Spleen (tissue), 11 donors: ENCODE data around the gene LHFPL3. TPM values are rescaled to one million over a fixed set of nuclear protein-coding genes. Genes with fewer than 3 reads are reported as not detected.
A peak's percentile ranks its signal among the peaks of the same experiment; 100 is the strongest.

Source experiments
- DNase-seq: peaks from one replicate; pipeline ENCODE4 v3.0.0-alpha.2; 2020
- H3K27ac ChIP-seq, 8 donors: fragments of 200-600 bp; sonication (generic) in 7 of 8; 1 replicate in 4 of 8; 2 replicates in 4 of 8; pipeline versions ENCODE4 v1.5.0 to v1.8.0; 2016 to 2021; ENCODE audit warnings: inconsistent platforms in 4 of 8, mild to moderate bottlenecking in 4 of 8, moderate library complexity in 1 of 8
- H3K27me3 ChIP-seq, 7 donors: fragments of 200-600 bp; sonication (generic) in 6 of 7; replicated peaks in 1 of 7; 1 replicate in 4 of 7; 2 replicates in 3 of 7; pipeline versions ENCODE4 v1.5.0 to v1.8.0; 2016 to 2021; ENCODE audit warnings: inconsistent platforms in 3 of 7, mild to moderate bottlenecking in 1 of 7
- H3K36me3 ChIP-seq, 6 donors: fragments of 200-600 bp; sonication (generic) in 5 of 6; 1 replicate in 4 of 6; 2 replicates in 2 of 6; pipeline versions ENCODE4 v1.5.0 to v1.8.0; 2016 to 2021; ENCODE audit warnings: inconsistent platforms in 2 of 6
- H3K4me1 ChIP-seq, 6 donors: fragments of 200-600 bp; sonication (generic) in 5 of 6; 1 replicate in 3 of 6; 2 replicates in 3 of 6; pipeline versions ENCODE4 v1.5.0 to v1.8.0; 2016 to 2021; ENCODE audit warnings: inconsistent platforms in 3 of 6
- H3K4me3 ChIP-seq, 8 donors: fragments of 200-600 bp; sonication (generic) in 7 of 8; 1 replicate in 4 of 8; 2 replicates in 4 of 8; pipeline versions ENCODE4 v1.5.0 to v1.8.0; 2016 to 2021; ENCODE audit warnings: inconsistent platforms in 4 of 8, mild to moderate bottlenecking in 4 of 8, moderate library complexity in 2 of 8
- H3K9me3 ChIP-seq, 8 donors: fragments of 200-600 bp; sonication (generic) in 7 of 8; 1 replicate in 4 of 8; 2 replicates in 4 of 8; pipeline versions ENCODE4 v1.5.0 to v1.8.0; 2016 to 2021; ENCODE audit warnings: inconsistent platforms in 4 of 8
- CTCF ChIP-seq, 11 experiments: fragments of 200-600 bp in 7 of 11; fragments of 450-650 bp in 4 of 11; sonication (generic) in 4 of 11; IDR thresholded peaks in 8 of 11; conservative IDR thresholded peaks in 3 of 11; 1 replicate in 7 of 11; 2 replicates in 4 of 11; pipeline versions ENCODE4 v1.4.0 to v1.8.0; 2016 to 2021; ENCODE audit warnings: antibody characterized with exemption in 11 of 11, inconsistent platforms in 4 of 11, mild to moderate bottlenecking in 1 of 11
- POLR2A ChIP-seq, 3 donors: fragments of 450-650 bp; IDR thresholded peaks; one replicate each; pipeline ENCODE4 v1.5.1; 2017; ENCODE audit warnings: antibody characterized with exemption in 3 of 3, mild to moderate bottlenecking in 1 of 3
- POLR2AphosphoS5 ChIP-seq, 3 donors: sonication (generic); formaldehyde crosslinking; IDR thresholded peaks; one replicate each; pipeline ENCODE4 v1.5.1; 2017; ENCODE audit warnings: antibody characterized with exemption in 3 of 3
- WGBS, 5 donors: extraction: QIAGEN DNeasy Blood & Tissue Kit in 3 of 5; methylation state at CpG; one replicate each; pipeline versions ENCODE4 v1.1.5 to v1.1.7; 2013 to 2018; 5-methylcytosine and 5-hydroxymethylcytosine counted together
- intact Hi-C: fragments of 100-400 bp; cut with DNase I; formaldehyde crosslinking; loops from one replicate; pipeline ENCODE4 v1.15.0; 2023; ENCODE audit warnings: low total_unique reads
- polyA plus RNA-seq, 3 donors: library from polyadenylated mRNA; stranded (reverse); fragments of 200-250 nt; gene quantifications; one replicate each; pipeline ENCODE4 v1.2.1, GENCODE V29; 2013
- total RNA-seq, 7 donors: library from RNA; depleted of rRNA in 3 of 7; stranded (reverse); fragments of >200 nt in 3 of 7; fragmentation: NEBNext Ultra II Directional in 4 of 7; extraction: Animal tissue kit (Norgen Biotek cat#: 25700) in 4 of 7; gene quantifications; one replicate each; pipeline versions ENCODE4 v1.1.0 to v1.2.1, GENCODE V29; 2016 to 2021
- donor health status: healthy with polysubstance abuse.
- donor health status: DM: no; HTN: no; CAD: no; lungs with moderate emphysema.
- donor health status: DM: no; HTN: no; CAD: no.
- donor health status: Bipolar disorder and iron deficiency.
- donor health status: healthy.
- donor health status: DM: no; HTN: no; CAD: no.
- donor health status: DM: yes; HTN: yes; CAD: no.

LHFPL3 gene
- total and polyA plus RNA-seq, 10 donors: 0.07 to 1.0 (median 0.20) TPM; not detected in 3

GRCh38 chr7:104928721-104929400 is 600.5 kb downstream of the LHFPL3 start:
- 90 to 95% (median 92%) methylated on average over 6 of the region's 6 CpGs for WGBS, 5 donors
- Histone ChIP-seq H3K4me3 (no peak overlapping the region), H3K9me3 (no peaks in the 10 kb centered on the region), H3K4me1 (peaks cover 8 to 47% (median 31%) of the 10 kb centered on the region in 6 donors), H3K36me3 (no peaks in the 10 kb centered on the region), H3K27ac (peak overlapping the region in 3 of 8 donors; percentile 12 to 37 (median 13)), H3K27me3 (no peaks in the 10 kb centered on the region)
- TF ChIP-seq CTCF (IDR thresholded peaks at IDR 0.05 in 8 of 11, conservative IDR thresholded peaks at IDR 0.05 in 3 of 11) (no peak), POLR2A (IDR thresholded peaks at IDR 0.05) (no peak), POLR2AphosphoS5 (IDR thresholded peaks at IDR 0.05) (peak in 1 of 3 donors; percentile 39)
- no peak for DNase-seq
- intact Hi-C loops: no loop called here

GRCh38 chr7:104929921-104930320 is 601.5 kb downstream of the LHFPL3 start:
- Histone ChIP-seq H3K27me3 (no peaks in the 10 kb centered on the region), H3K4me1 (peaks cover 8 to 52% (median 32%) of the 10 kb centered on the region in 6 donors), H3K9me3 (no peaks in the 10 kb centered on the region), H3K4me3 (no peak overlapping the region), H3K27ac (peak overlapping the region in 1 of 8 donors; percentile 13), H3K36me3 (no peaks in the 10 kb centered on the region)
- WGBS, 5 donors: 81 to 90% (median 84%) methylated on average over 1 of the region's 1 CpG
- DNase-seq: no peak
- intact Hi-C loops: no loop called here
- no peak for TF ChIP-seq CTCF (IDR thresholded peaks at IDR 0.05 in 8 of 11, conservative IDR thresholded peaks at IDR 0.05 in 3 of 11)
- TF ChIP-seq POLR2A (IDR thresholded peaks at IDR 0.05): no peak
- no peak for TF ChIP-seq POLR2AphosphoS5 (IDR thresholded peaks at IDR 0.05)

- H3K27ac ChIP-seq: peak overlapping the region in 6 of 8 donors; percentile 9 to 55 (median 36)
- WGBS, 5 donors: 66 to 80% (median 69%) methylated on average over 5 of the region's 5 CpGs
- H3K4me1 ChIP-seq: peaks cover 8 to 57% (median 32%) of the 10 kb centered on the region in 6 donors
- intact Hi-C loops: no loop called here
- H3K9me3 ChIP-seq: no peaks in the 10 kb centered on the region
- H3K27me3 ChIP-seq: no peaks in the 10 kb centered on the region
- TF ChIP-seq POLR2AphosphoS5 (IDR thresholded peaks at IDR 0.05) (peak in 1 of 3 donors; percentile 52), CTCF (IDR thresholded peaks at IDR 0.05 in 8 of 11, conservative IDR thresholded peaks at IDR 0.05 in 3 of 11) (no peak)
- DNase-seq: no peak
- H3K4me3 ChIP-seq: no peak overlapping the region
- no peaks in the 10 kb centered on the region for H3K36me3 ChIP-seq
Measured at GRCh38 chr7:104931181-104931781, 602.9 kb downstream of the LHFPL3 start.

- Histone ChIP-seq H3K4me1 (peaks cover 8 to 61% (median 35%) of the 10 kb centered on the region in 6 donors), H3K27ac (peak overlapping the region in 1 of 8 donors; percentile 46), H3K9me3 (no peaks in the 10 kb centered on the region), H3K27me3 (no peaks in the 10 kb centered on the region), H3K36me3 (no peaks in the 10 kb centered on the region), H3K4me3 (no peak overlapping the region)
- 94 to 97% (median 96%) methylated on average over 9 of the region's 9 CpGs for WGBS, 5 donors
- intact Hi-C loops: no loop called here
- TF ChIP-seq POLR2AphosphoS5 (IDR thresholded peaks at IDR 0.05) (no peak), POLR2A (IDR thresholded peaks at IDR 0.05) (no peak), CTCF (IDR thresholded peaks at IDR 0.05 in 8 of 11, conservative IDR thresholded peaks at IDR 0.05 in 3 of 11) (no peak)
- DNase-seq: no peak
Measured at GRCh38 chr7:104933022-104933421, 604.6 kb downstream of the LHFPL3 start.
